Thyroid gland (tissue), 4 donors: Measurements from ENCODE around the gene PRICKLE1.

Source experiments
- POLR2A ChIP-seq, 2 donors: fragments of 450-650 bp; IDR thresholded peaks; one replicate each; pipeline ENCODE4 v1.6.1; 2017; ENCODE audit warnings: antibody characterized with exemption in 2 of 2, mild to moderate bottlenecking in 2 of 2, moderate library complexity in 1 of 2
- TF ChIP-seq, protein P1 (sequence below), 6 experiments: fragments of 200-600 bp in 3 of 6; fragments of 450-650 bp in 3 of 6; sonication (generic) in 3 of 6; IDR thresholded peaks; one replicate each; pipeline ENCODE4 v1.5.1; 2016 to 2019; ENCODE audit warnings: antibody characterized with exemption in 6 of 6, mild to moderate bottlenecking in 2 of 6, inconsistent platforms in 1 of 6, moderate library complexity in 1 of 6

DNA sequence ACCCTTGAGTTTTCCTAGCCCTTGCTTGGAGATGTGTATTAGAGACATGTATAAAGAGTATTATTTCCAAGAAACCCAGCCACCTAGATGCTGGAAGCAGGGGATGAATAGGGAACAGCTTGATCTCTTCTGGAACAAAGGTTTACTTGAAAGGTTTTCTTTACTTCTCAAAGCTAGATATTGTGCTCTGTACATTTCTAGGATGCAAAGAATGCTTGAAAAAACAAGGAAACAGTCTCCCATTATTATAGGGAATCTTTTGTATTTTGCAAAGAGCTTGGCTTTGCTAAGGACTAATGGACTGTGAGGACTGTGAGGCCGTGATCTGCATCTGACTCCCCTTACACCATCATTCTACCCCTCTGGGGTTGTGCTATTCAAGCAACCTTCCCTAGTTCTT is 77.9 kb downstream of the PRICKLE1 start:
- TF ChIP-seq, protein P1, sequence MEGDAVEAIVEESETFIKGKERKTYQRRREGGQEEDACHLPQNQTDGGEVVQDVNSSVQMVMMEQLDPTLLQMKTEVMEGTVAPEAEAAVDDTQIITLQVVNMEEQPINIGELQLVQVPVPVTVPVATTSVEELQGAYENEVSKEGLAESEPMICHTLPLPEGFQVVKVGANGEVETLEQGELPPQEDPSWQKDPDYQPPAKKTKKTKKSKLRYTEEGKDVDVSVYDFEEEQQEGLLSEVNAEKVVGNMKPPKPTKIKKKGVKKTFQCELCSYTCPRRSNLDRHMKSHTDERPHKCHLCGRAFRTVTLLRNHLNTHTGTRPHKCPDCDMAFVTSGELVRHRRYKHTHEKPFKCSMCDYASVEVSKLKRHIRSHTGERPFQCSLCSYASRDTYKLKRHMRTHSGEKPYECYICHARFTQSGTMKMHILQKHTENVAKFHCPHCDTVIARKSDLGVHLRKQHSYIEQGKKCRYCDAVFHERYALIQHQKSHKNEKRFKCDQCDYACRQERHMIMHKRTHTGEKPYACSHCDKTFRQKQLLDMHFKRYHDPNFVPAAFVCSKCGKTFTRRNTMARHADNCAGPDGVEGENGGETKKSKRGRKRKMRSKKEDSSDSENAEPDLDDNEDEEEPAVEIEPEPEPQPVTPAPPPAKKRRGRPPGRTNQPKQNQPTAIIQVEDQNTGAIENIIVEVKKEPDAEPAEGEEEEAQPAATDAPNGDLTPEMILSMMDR (IDR thresholded peaks at IDR 0.05): no peak
- TF ChIP-seq POLR2A (IDR thresholded peaks at IDR 0.05): no peak
